GM12891 (cell line): ENCODE measurements around the gene FNDC3B.

ENCODE experiments used
- POLR2A ChIP-seq: IDR thresholded peaks from 2 replicates; pipeline ENCODE4 v1.6.1; 2011; ENCODE audit warnings: low read depth, low read length, control low read depth
- POLR2AphosphoS5 ChIP-seq: IDR thresholded peaks from 2 replicates; pipeline ENCODE4 v1.6.1; 2011; ENCODE audit warnings: low read depth, low read length, control low read depth
- TAF1 ChIP-seq: IDR thresholded peaks from 2 replicates; pipeline ENCODE4 v1.6.1; 2011; ENCODE audit warnings: low read depth, low read length, control low read depth

DNA sequence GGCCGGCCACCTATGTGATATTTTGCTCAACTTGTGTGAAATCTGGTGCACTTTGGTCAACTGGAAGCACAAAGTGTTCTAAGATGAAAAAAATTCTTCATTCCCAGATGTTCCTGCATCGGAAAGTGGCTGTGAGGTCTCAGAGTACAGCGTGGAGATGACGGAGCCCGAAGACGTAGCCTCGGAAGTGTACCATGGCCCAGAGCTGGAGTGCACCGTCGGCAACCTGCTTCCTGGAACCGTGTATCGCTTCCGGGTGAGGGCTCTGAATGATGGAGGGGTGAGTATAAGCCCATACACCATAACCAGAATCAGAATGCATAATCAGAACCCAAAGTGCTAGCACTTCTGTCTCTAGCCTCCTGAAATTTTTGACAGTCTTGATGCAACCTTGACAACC, 304.6 kb downstream of the FNDC3B start:
- no peak for TF ChIP-seq POLR2A
- no peak for TF ChIP-seq POLR2AphosphoS5
- no peak for TF ChIP-seq TAF1
